Neural cell (in vitro differentiated cells): ENCODE measurements around the gene PLXNA2. TPM values are rescaled to one million over a fixed set of nuclear protein-coding genes. Genes with fewer than 3 reads are reported as not detected.

Source experiments
- H2AFZ ChIP-seq: fragments of 200-600, 300-800 bp; sonication (generic), shearing (Covaris generic); 2 replicates; pipeline ENCODE4 v1.6.0; 2014; ENCODE audit warnings: low read depth, mild to moderate bottlenecking, antibody characterized with exemption, low read length, moderate library complexity
- H3F3A ChIP-seq: fragments of 200-600 bp; shearing (Covaris generic); 2 replicates; pipeline ENCODE4 v1.6.1; 2016; ENCODE audit warnings: mild to moderate bottlenecking, moderate library complexity, mixed read lengths, antibody characterized with exemption, low read length; ENCODE audit not compliant: insufficient read depth, poor library complexity, severe bottlenecking
- H3K27ac ChIP-seq: fragments of 200-600, 300-800 bp; sonication (generic), shearing (Covaris generic); 2 replicates; pipeline ENCODE4 v1.5.1; 2014; ENCODE audit warnings: mild to moderate bottlenecking, low read length, moderate library complexity
- H3K27me3 ChIP-seq: fragments of 300-800, 200-600 bp; sonication (generic), shearing (Covaris generic); 2 replicates; pipeline ENCODE4 v1.6.0; 2014; ENCODE audit warnings: mild to moderate bottlenecking, low read depth, low read length, moderate library complexity; ENCODE audit not compliant: insufficient read depth
- H3K36me3 ChIP-seq: fragments of 300-800, 200-600 bp; sonication (generic), shearing (Covaris generic); 2 replicates; pipeline ENCODE4 v1.5.1; 2014; ENCODE audit warnings: mild to moderate bottlenecking, antibody characterized with exemption, low read length, moderate library complexity; ENCODE audit not compliant: insufficient read depth
- H3K4me2 ChIP-seq: fragments of 300-800, 200-600 bp; sonication (generic), shearing (Covaris generic); 2 replicates; pipeline ENCODE4 v1.6.0; 2014; ENCODE audit warnings: mild to moderate bottlenecking, low read length
- H3K4me3 ChIP-seq: fragments of 300-800, 200-600 bp; sonication (generic), shearing (Covaris generic); 2 replicates; pipeline ENCODE4 v1.5.1; 2014; ENCODE audit warnings: mild to moderate bottlenecking, low read length, moderate library complexity
- H3K79me2 ChIP-seq: fragments of 200-600 bp; shearing (Covaris generic); replicated peaks from 2 replicates; pipeline ENCODE4 v1.6.0; 2014; ENCODE audit warnings: mild to moderate bottlenecking, low read length, moderate library complexity; ENCODE audit not compliant: insufficient read depth
- H3K9ac ChIP-seq: fragments of 300-800, 200-600 bp; sonication (generic), shearing (Covaris generic); 2 replicates; pipeline ENCODE4 v1.6.1; 2016; ENCODE audit warnings: mild to moderate bottlenecking, low read length, mixed read lengths
- H3K9me2 ChIP-seq: fragments of 200-600 bp; shearing (Covaris generic); 2 replicates; pipeline ENCODE4 v1.6.1; 2016; ENCODE audit warnings: mild to moderate bottlenecking, low read length, mixed read lengths; ENCODE audit not compliant: insufficient read depth
- H3K9me3 ChIP-seq: fragments of 200-600, 300-800 bp; sonication (generic), shearing (Covaris generic); 2 replicates; pipeline ENCODE4 v1.6.1; 2016; ENCODE audit warnings: mild to moderate bottlenecking, mixed run types, low read length, moderate library complexity, mixed read lengths
- H4K20me1 ChIP-seq: fragments of 200-600 bp; shearing (Covaris generic); 2 replicates; pipeline ENCODE4 v1.6.1; 2016; ENCODE audit warnings: mild to moderate bottlenecking, mixed run types; ENCODE audit not compliant: insufficient read depth
- EP300 ChIP-seq: fragments of 450-650 bp; conservative IDR thresholded peaks from 2 replicates; pipeline ENCODE4 v1.6.1; 2014; ENCODE audit warnings: antibody characterized with exemption, mild to moderate bottlenecking, moderate library complexity; ENCODE audit not compliant: poor library complexity, severe bottlenecking
- EZH2 ChIP-seq: fragments of 200-600, 300-800 bp; shearing (Covaris generic), sonication (generic); IDR thresholded peaks from 2 replicates; pipeline ENCODE4 v1.6.1; 2014; ENCODE audit warnings: antibody characterized with exemption, low read length, borderline replicate concordance, mild to moderate bottlenecking; ENCODE audit not compliant: insufficient read depth, poor library complexity, severe bottlenecking
- MXI1 ChIP-seq: fragments of 450-650 bp; conservative IDR thresholded peaks from 2 replicates; pipeline ENCODE4 v1.6.1; 2014; ENCODE audit warnings: antibody characterized with exemption, mild to moderate bottlenecking; ENCODE audit not compliant: poor library complexity, severe bottlenecking
- POLR2AphosphoS5 ChIP-seq: IDR thresholded peaks from 2 replicates; pipeline ENCODE4 v1.6.1; 2012
- RAD21 ChIP-seq: fragments of 450-650 bp; conservative IDR thresholded peaks from 2 replicates; pipeline ENCODE4 v1.6.1; 2014; ENCODE audit warnings: antibody characterized with exemption, mild to moderate bottlenecking, moderate library complexity
- SMC3 ChIP-seq: fragments of 450-650 bp; conservative IDR thresholded peaks from 2 replicates; pipeline ENCODE4 v1.6.1; 2014; ENCODE audit warnings: antibody characterized with exemption, mild to moderate bottlenecking, moderate library complexity; ENCODE audit not compliant: poor library complexity
- TAF1 ChIP-seq: IDR thresholded peaks from 2 replicates; pipeline ENCODE4 v1.6.1; 2012; ENCODE audit warnings: low read depth
- polyA plus RNA-seq: library from polyadenylated mRNA; depleted of rRNA; stranded (reverse); fragments of >200 nt; gene quantifications from 2 replicates; pipeline ENCODE4 v1.2.3, GENCODE V29; 2014
- TF ChIP-seq, protein P1 (sequence below): fragments of 450-650 bp; IDR thresholded peaks from 2 replicates; pipeline ENCODE4 v1.5.1; 2014; ENCODE audit warnings: antibody characterized with exemption, mild to moderate bottlenecking, moderate library complexity; ENCODE audit not compliant: poor library complexity, severe bottlenecking
- TF ChIP-seq, protein P2 (sequence below): IDR thresholded peaks from 2 replicates; pipeline ENCODE4 v1.6.1; 2012; ENCODE audit warnings: borderline replicate concordance

The PLXNA2 gene
- polyA plus RNA-seq, 1 donor from 2014 or later = 30.6 TPM

DNA sequence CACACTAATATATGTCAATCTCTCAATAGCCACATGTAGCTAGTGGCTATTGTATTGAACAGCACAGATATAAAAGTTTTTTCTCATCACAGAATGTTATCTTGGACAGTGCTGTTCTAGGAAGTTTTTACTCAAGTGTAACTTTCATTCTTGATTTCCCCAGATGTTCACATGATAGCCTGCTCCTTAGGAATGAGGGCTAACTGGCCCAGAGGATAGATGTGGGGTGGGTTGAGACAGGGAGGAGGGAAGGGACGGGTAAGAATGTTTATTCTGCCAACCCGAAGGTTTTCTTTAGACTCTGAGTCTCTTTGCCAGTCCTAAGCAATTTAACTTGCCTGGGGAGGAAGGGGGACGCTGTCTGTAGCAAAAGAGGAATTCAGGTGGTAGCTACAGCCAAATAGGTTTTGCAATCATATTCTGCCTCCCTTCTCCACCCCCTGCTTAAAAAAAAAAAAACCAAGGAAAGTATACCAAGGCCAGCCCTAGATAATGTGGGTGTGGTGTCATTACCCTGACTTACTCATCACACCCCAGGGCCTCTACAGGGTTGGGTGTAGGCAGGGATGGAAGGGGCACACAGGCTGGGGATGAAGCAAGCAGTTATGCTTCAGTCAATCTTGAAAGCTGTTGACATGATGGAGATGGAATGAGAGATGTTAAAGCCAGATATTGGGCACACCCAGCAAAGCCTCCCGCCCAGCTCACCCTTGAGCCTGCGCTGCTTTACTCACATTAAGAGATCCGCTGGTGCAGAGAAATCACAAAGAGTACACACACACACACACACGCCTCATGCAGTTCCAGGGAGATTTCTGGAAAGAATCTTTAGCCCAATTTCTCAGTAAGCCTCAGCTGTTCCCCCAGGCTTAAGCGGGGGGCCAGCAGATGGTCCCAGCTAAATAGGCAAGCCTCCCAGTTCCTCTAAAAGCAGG is 59.9 kb downstream of the PLXNA2 start:
- Histone ChIP-seq H4K20me1 (peaks cover 7% of the 10 kb centered on the region), H3K27me3 (no peaks in the 10 kb centered on the region), H3K36me3 (no peaks in the 10 kb centered on the region), H3F3A (no peaks in the 10 kb centered on the region), H3K79me2 (no peaks in the 10 kb centered on the region), H3K27ac (no peak overlapping the region), H3K4me2 (no peak overlapping the region), H3K4me3 (no peak overlapping the region), H3K9me3 (no peaks in the 10 kb centered on the region), H3K9ac (no peak overlapping the region), H2AFZ (no peak overlapping the region), H3K9me2 (no peaks in the 10 kb centered on the region)
- TF ChIP-seq SMC3 = no peak
- TF ChIP-seq, protein P1, sequence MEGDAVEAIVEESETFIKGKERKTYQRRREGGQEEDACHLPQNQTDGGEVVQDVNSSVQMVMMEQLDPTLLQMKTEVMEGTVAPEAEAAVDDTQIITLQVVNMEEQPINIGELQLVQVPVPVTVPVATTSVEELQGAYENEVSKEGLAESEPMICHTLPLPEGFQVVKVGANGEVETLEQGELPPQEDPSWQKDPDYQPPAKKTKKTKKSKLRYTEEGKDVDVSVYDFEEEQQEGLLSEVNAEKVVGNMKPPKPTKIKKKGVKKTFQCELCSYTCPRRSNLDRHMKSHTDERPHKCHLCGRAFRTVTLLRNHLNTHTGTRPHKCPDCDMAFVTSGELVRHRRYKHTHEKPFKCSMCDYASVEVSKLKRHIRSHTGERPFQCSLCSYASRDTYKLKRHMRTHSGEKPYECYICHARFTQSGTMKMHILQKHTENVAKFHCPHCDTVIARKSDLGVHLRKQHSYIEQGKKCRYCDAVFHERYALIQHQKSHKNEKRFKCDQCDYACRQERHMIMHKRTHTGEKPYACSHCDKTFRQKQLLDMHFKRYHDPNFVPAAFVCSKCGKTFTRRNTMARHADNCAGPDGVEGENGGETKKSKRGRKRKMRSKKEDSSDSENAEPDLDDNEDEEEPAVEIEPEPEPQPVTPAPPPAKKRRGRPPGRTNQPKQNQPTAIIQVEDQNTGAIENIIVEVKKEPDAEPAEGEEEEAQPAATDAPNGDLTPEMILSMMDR = no peak
- no peak for TF ChIP-seq TAF1
- TF ChIP-seq, protein P2, sequence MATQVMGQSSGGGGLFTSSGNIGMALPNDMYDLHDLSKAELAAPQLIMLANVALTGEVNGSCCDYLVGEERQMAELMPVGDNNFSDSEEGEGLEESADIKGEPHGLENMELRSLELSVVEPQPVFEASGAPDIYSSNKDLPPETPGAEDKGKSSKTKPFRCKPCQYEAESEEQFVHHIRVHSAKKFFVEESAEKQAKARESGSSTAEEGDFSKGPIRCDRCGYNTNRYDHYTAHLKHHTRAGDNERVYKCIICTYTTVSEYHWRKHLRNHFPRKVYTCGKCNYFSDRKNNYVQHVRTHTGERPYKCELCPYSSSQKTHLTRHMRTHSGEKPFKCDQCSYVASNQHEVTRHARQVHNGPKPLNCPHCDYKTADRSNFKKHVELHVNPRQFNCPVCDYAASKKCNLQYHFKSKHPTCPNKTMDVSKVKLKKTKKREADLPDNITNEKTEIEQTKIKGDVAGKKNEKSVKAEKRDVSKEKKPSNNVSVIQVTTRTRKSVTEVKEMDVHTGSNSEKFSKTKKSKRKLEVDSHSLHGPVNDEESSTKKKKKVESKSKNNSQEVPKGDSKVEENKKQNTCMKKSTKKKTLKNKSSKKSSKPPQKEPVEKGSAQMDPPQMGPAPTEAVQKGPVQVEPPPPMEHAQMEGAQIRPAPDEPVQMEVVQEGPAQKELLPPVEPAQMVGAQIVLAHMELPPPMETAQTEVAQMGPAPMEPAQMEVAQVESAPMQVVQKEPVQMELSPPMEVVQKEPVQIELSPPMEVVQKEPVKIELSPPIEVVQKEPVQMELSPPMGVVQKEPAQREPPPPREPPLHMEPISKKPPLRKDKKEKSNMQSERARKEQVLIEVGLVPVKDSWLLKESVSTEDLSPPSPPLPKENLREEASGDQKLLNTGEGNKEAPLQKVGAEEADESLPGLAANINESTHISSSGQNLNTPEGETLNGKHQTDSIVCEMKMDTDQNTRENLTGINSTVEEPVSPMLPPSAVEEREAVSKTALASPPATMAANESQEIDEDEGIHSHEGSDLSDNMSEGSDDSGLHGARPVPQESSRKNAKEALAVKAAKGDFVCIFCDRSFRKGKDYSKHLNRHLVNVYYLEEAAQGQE = no peak
- TF ChIP-seq RAD21 = no peak
- TF ChIP-seq EZH2 = no peak
- no peak for TF ChIP-seq EP300
- TF ChIP-seq MXI1 = no peak
- no peak for TF ChIP-seq POLR2AphosphoS5

DNA sequence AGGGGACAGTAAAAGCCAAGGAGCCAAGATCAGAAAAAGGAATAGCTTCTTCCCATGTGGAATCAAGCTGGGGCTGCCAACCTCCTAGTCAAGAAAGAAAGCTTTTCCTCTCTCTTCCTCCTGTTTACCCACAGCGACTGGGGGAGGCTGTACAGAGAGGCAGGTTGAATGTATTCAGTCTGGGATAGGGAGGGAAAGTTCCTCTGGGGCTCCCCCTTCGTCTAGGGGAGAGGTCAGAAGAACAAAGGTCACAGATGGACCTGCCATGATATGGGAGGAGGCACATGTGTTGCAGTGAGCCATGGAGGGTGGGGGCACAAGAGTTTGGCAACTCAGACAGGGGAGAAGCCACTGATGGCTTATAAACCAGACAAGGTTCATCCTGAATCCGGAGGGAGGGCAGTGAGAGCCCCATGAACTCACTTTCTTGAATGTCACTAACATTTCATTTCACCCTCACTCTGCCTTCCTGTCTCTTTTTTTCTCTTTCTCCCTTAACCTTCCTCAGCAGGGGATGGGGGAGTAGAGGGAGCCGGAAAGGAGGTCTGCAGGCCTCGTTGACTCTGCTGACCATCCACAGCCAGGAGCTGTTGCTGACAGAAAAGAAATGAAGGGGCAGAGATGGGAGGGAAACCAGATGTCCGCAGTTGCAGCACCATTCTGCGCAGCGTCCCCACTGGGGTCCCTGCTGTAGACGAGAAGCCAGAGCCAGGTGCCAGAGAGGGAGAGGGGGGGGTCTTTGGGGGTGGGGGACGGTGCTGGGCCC is 61.1 kb downstream of the PLXNA2 start:
- H3K9me3 ChIP-seq = no peaks in the 10 kb centered on the region
- H3K27me3 ChIP-seq = no peaks in the 10 kb centered on the region
- H3F3A ChIP-seq = no peaks in the 10 kb centered on the region
- no peaks in the 10 kb centered on the region for H3K79me2 ChIP-seq
- H4K20me1 ChIP-seq = peaks cover 7% of the 10 kb centered on the region
- H3K4me2 ChIP-seq = no peak overlapping the region
- H3K27ac ChIP-seq = no peak overlapping the region
- no peaks in the 10 kb centered on the region for H3K9me2 ChIP-seq
- no peak overlapping the region for H3K9ac ChIP-seq
- no peak overlapping the region for H3K4me3 ChIP-seq
- H3K36me3 ChIP-seq = no peaks in the 10 kb centered on the region
- TF ChIP-seq, protein P2 = no peak
- no peak for TF ChIP-seq MXI1
- TF ChIP-seq RAD21 = no peak
- no peak for TF ChIP-seq TAF1
- no peak overlapping the region for H2AFZ ChIP-seq
